HG03354 (cell line): ENCODE results near the gene FAAH2.
"Not testable (repeated sequence)": the region's sequence is repeated elsewhere in the genome, so short reads cannot be mapped to it uniquely, and the experiment has no call there.

Source experiments
- ATAC-seq: cut with Tn5 transposase; IDR thresholded peaks from one replicate; pipeline ENCODE4 v1.9.1; 2021; ENCODE audit warnings: mild to moderate bottlenecking; ENCODE audit not compliant: unreplicated experiment, poor library complexity, severe bottlenecking

Gene FAAH2, protein sequence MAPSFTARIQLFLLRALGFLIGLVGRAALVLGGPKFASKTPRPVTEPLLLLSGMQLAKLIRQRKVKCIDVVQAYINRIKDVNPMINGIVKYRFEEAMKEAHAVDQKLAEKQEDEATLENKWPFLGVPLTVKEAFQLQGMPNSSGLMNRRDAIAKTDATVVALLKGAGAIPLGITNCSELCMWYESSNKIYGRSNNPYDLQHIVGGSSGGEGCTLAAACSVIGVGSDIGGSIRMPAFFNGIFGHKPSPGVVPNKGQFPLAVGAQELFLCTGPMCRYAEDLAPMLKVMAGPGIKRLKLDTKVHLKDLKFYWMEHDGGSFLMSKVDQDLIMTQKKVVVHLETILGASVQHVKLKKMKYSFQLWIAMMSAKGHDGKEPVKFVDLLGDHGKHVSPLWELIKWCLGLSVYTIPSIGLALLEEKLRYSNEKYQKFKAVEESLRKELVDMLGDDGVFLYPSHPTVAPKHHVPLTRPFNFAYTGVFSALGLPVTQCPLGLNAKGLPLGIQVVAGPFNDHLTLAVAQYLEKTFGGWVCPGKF

DNA sequence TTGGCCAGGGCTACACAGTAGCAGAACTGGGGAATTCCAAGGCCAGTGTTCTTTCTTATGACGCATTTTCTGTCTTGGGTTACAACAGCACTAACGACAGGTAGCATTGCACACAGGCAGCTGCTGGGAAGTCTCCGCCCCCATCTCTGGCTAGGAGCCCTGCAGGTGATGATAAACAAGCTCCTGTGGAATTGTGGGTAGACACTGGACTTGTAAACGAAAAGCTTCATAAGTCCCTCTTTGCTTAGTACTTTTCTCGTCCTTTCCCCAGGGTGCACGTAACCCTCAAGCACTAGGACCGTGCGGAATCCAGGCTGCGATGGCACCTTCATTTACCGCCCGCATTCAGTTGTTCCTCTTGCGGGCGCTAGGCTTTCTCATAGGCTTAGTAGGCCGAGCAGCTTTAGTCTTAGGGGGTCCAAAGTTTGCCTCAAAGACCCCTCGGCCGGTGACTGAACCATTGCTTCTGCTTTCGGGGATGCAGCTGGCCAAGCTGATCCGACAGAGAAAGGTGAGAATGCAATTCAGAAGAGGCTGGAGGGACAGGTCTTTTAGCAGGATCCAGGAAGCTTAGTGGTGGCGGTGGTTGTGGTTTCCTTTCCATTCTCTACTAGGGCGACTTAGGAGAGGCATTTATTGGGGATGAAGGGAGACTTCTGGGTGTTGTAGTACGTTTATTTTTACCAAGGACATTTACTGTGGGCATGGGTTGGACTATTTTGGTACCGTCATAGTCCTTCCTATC, at the start of gene FAAH2:
TSS of gene FAAH2 (plus strand) at position 200 of the 745 bp plus-strand sequence. CDS start at position 320, 120 bp downstream.
- peak; percentile 96 for ATAC-seq

DNA sequence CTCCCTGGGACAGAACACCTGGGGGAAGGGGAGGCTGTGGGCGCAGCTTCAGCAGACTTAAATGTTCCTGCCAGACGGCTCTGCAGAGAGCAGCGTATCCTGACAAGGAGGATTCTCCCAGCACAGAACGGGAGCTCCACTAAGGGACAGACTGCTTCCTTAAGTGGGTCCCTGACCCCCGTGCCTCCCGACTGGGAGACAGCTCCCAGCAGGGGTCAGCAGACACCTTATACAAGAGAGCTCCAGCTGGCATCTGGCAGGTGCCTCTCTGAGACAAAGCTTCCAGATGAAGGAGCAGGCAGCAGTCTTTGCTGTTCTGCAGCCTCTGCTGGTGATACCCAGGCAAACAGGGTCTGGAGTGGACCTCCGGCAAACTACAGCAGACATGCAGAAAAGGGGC, 44.5 kb upstream of the FAAH2 start:
- ATAC-seq = no peak

DNA sequence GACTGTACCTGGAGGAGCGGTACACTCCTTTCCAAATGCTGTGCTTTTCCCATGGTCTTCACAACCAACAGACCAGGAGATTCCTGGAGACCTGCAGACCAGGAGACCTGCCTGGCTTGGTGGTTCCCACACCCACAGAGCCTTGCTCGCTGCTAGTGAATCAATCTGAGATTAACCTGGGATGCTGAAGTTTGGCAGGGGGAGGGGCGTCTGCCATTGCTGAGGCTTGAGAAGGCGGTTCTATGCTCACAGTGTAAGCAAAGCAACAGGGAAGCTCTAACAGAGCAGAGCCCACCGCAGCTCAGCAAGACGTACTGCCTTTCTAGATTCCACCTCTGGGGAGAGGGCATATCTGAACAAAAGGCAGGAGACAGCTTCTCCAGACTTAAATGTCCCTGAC, 34.5 kb upstream of the FAAH2 start:
- ATAC-seq = no peak

DNA sequence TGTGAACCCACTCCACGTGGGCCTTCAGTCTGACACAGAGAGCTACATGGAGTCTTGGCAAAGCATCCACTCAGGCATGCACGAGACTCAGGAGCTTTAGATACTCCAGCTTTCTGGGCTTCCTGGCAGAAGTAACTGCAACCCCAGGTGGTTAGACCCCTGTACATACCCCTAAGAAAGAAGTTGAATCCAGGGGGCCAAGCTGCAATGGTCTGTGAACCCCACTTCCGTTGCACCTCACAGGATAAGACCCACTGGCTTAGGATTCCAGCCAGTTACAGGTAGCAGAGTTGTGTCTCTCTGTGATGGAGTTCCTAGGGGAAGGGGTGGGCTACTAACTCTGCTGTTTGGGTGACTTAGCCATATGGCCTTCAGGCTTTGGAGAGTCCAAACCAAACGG, 21.4 kb upstream of the FAAH2 start:
- no peak for ATAC-seq

DNA sequence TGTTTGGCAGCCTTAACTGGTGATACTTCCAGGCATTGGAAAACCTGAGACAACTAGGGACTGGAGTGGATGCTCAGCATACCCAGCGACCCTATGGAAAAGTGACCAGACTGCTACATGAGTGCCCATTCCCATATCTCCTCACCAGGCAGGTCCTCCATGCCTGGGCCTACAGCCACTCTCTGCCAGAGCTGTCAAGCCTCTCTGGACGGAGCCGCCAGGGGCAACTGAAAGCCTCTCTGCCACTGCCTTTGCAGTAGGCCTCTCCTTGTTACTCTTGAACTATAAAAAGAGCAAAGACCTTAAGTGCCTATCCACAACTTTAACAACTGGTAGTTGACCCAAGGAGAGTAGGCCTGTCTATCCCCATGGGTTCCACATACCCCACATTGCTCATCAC, 20.2 kb upstream of the FAAH2 start:
- no peak for ATAC-seq

DNA sequence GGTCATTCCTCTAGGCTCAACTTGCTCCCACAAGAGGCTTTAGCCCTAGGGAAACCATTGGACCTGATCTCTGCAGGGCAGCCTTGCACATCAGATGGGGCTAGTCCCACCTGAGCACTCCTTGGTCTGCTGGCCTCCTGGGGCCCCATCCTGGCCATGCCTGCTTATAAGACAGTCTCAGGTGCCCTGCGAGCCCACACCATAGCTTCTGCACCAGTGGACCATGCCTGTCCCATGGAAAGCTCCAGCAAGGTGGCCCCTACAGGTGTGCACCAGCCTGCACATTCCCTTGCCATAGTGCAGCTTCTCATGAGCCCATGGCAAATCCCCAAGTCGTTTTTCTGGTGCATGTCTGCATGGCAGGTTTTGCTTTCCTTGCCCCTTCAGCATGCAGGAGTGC, 19.6 kb upstream of the FAAH2 start:
- ATAC-seq = no peak

DNA sequence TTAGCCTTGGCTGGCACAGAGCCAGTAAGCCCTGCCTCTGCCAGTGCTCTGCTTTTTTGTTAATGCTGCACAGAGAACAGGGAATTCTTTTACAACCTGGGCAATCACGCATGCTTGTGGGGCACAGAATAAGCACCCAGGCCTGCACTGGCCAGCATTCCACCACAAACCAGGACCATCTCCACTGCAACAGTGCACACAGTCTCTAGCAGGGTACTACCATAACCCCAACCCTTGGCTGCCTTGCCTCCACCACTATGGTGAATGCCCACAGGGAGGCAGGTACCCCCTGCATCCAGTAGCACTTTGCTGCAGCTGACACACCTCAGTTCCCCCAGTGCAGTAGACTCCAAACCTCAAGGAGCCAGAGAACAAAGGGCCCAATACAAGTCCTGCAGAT, 19.2 kb upstream of the FAAH2 start:
- ATAC-seq = no peak

DNA sequence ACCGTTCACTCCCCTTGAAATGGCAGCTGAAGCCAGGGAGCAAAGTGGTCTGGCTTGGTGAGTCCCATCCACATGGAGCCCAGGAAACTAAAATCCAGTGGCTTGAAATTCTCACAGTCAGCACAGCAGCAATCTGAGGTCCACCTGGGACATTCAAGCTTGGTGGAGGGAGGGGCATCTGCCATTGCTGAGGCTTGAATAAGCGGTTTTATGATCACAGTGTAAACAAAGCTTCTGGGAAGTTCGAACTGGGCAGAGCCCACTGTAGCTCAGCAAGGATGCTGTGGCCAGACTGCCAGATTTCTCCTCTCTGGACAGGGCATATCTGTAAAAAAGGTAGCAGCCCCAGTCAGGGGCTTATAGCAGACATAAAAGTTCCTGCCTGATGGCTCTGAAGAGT, 15.5 kb upstream of the FAAH2 start:
- no peak for ATAC-seq

DNA sequence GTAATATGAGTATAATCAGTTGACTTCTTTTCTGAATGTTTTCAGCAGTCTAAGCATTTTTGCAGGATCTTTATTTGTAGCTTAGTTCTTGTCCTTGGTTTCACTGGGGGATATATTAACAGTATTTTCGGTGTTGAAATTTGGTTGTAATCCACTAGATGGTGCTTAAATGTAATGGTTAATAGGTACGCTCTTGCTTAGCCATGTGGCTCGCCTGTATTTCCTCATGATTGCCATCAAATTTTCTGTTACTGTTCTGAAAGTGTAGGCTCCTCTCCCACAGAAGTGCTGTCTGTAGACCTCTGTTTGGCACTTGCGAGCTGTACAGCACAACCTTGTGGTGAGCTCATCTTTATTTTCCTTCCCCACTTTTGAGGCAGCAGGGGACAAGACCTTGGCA, 3.9 kb upstream of the FAAH2 start:
- ATAC-seq = no peak

DNA sequence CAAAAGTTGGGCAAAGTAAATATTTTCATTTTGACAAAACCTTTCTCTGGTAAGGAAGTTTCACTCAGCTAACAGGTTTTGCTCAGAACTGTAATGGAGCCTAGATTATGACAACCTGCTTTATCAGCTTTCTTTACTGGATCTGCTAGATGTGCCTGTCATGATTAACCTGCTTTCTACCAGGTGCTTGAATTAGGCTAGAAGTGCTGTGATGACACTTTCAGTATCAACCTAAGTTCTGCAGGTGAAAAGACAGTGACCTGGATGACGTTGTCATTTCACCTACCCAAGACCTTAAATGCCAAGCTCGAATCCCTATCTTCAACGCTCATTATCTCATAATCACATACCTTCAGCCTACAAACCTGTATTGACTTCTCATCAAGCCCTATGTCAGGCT, 1.5 kb upstream of the FAAH2 start:
- no peak for ATAC-seq

DNA sequence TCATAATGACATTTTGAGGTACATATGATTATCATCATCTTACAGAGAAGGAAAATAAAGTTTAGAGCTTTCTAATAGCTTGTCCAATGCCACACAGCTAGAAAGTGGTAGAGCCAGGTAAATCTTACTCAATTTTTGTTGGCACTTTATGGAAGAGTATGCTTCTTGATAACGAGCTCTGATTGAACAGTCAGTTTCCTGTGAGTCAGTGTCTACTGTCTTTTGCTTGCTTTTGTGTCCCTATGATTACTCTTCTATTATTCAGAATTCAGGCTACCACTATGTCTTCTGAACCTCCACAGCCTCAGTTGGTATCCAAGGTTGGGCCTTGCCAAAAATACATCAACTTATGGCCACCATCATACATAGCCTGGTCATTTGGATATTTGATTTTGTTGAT, 2.6 kb downstream of the FAAH2 start:
- no peak for ATAC-seq

DNA sequence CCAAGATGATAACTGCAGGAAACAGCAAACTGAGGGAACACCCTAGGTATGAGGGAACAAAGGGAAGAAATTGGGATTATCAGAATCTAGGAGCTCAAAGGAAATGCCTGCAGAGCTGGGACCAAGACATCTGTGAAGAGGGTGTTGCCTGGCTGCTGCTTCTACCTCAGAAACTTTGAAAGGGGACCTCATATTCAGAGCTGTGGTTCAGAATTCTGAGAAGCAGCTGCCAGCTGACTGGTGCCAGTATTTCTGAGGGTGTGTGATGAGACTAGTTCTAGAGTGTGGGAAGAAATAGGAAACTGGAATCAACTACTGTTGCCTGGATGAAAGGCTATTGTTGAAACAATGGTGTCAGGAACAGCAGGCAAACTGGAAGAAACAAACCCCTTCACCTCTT, 8.5 kb downstream of the FAAH2 start:
- no peak for ATAC-seq

DNA sequence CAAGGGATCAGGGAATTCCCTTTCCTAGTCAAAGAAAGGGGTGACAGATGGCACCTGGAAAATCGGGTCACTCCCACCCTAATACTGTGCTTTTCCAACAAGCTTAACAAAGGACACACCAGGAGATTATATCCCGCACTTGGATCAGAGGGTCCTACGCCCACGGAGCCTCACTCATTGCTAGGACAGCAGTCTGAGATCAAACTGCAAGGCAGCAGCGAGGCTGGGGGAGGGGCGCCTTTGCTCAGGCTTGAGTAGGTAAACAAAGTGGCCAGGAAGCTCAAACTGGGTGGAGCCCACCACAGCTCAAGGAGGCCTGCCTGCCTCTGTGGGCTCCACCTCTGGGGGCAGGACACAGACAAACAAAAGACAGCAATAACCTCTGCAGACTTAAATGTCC, 9.2 kb downstream of the FAAH2 start:
- not testable (repeated sequence) for ATAC-seq

DNA sequence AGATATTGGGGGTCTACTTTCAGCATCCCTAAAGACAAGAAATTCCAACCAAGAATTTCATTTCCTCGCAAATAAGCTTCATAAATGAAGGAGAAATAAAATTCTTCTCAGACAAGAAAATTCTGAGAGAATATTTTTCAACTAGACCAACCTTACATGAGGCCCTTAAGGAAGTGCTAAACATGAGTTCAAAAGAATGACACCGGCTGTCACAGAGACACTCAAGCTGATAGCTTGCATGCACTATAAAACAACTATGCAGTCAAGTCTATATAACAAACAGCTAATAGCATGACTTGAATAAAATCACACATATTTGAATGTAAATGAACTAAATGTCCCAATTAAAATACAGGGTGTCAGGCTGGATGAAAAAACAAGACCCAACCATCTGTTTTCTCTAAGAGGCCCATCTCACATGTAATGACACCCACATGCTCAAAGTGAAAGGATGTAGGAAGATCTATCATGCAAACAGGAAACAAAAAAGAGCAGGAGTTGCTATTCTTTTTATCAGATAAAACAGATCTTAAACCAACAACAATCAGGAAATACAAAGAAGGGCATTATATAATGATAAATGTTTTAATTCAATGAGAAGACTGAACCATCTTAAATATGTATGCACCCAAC, 27.2 kb downstream of the FAAH2 start:
- no peak for ATAC-seq

DNA sequence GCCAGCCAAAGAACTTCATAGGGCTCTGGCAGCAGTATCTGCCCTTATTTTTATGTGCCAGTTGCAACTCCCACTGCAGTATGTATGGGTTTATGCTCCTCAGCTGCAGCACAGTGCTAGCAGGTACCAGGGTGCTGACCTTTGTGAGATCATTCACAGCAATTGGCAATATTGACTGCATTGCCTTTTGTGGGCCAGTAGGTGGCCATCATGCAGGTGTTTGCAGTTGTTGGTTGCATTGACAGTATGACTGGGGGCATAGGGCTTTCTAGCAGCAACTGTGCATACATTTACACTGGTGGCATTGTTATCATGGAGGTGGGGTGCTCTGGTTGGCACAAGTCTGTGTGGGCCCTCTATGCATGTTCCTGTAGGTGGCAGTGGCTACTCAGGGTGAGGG, 42.5 kb downstream of the FAAH2 start:
- ATAC-seq = no peak

DNA sequence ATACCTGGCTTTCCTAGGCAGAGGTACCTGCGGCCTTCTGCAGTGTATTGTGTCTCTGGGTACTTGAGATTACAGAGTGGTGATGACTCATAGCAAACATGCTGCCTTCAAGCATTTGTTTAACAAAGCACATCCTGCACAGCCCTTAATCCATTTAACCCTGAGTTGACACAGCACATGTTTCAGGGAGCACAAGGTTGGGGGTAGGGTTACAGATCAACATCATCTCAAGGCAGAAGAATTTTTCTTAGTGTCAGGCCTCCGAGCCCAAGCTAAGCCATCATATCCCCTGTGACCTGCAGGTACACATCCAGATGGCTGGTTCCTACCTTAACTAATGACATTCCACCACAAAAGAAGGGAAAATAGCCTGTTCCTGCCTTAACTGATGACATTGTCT, 49.3 kb downstream of the FAAH2 start:
- ATAC-seq = not testable (repeated sequence)

DNA sequence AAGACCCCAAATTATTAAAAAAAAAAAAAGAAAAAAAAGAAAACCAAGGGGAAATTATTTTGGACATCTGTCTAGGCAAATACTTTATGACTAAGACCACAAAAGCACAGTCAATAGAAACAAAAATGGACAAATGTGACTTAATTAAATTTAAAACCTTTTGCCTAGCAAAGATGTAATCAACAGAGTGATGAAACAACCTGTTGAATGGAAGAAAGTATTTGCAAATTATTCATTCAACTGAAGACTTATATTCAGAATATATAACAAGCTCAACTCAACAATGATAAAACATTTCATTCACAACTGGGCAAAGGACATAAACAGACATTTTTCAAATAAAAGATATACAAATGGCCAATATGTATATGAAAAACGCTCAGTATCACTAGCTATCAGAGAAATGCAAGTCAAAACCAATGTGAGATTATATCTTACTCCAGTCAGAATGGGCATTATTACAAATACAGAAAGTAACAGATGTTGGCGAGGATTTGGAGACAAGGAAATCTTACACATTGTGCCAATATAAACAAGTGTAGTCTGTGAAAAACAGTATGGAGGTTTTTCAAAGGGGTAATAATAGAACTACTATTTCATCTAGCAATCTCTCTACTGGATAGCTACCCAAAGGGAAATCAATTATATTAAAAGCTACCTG, 67.1 kb downstream of the FAAH2 start:
- no peak for ATAC-seq

DNA sequence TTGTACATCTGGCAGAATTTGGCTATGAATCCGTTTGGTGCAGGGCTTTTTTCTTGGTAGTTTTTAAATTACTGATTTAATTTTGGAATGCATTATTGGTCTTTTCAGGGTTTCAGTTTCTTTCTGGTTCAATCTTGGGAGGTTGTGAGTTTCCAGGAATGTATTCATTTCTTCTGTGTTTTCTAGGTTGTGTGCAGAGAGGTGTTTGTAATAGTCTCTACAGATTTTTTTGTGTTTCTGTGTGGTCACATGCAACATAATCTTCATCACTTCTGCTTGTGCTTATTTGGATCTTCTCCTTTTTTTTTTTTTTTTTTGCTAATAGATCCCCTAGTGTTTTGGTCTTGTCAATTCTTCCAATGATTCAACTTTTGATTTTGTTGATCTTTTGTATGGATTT, 77.6 kb downstream of the FAAH2 start:
- no peak for ATAC-seq

DNA sequence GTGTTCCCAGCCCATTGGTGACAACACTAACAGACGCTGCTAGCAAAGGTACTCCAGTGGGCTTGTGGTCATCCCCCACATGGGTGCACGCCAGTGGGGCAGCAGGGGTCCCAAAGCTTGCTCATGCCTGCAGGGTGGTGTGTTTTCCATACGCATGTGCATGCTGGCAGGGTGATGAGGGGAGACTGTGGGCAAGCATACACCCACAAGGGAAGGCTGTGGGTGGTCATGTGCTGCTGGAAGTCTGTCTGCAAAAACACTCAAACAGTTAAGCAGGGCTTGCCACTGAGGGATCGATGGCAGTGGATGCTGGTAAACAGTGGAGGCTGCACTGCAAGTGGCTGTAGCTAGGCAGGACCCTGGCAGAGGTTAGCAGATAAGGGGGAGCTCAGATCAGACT, 79.9 kb downstream of the FAAH2 start:
- ATAC-seq = no peak

DNA sequence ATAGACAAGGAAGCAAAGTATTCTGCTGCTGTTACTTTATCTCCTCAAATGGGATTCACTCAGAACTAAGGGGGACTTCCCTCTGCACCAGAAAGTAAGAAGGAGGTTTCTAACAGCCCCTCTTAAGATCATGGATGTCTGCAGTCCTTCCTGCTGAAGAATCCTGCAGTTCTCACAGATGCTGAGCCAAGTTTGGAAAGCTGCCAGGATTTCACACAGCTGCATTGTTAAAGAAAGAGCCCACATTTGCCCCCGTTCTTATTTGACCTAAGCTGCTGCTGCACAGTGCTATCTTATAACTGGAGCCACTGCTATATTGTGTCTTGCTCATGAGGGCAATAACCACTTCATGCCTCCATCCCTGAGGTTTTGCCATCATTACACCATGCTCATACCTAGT, 81.1 kb downstream of the FAAH2 start:
- ATAC-seq = no peak
